ENCODE data around the gene HBG2. TPM values are rescaled to one million over a fixed set of nuclear protein-coding genes. Genes with fewer than 3 reads are reported as not detected.

Gene HBG2
- total and polyA plus RNA-seq, 9 of the 15 experiments (the other 6 are each of a cell fraction or from before 2014, with no cell fraction given), result 1,626 to 58,619 (median 10,515) TPM

DNA sequence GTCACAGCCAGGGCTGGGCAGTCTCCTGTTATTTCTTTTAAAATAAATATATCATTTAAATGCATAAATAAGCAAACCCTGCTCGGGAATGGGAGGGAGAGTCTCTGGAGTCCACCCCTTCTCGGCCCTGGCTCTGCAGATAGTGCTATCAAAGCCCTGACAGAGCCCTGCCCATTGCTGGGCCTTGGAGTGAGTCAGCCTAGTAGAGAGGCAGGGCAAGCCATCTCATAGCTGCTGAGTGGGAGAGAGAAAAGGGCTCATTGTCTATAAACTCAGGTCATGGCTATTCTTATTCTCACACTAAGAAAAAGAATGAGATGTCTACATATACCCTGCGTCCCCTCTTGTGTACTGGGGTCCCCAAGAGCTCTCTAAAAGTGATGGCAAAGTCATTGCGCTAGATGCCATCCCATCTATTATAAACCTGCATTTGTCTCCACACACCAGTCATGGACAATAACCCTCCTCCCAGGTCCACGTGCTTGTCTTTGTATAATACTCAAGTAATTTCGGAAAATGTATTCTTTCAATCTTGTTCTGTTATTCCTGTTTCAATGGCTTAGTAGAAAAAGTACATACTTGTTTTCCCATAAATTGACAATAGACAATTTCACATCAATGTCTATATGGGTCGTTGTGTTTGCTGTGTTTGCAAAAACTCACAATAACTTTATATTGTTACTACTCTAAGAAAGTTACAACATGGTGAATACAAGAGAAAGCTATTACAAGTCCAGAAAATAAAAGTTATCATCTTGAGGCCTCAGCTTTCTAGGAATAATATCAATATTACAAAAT lies 33.7 kb upstream of the HBG2 start (continued):
- no peak for TF ChIP-seq AFF1 (IDR thresholded peaks at IDR 0.05; ENCODE audit: low read depth in 1 of 2, partially characterized antibody in 2 of 2)
- TF ChIP-seq KLF13 (tag; IDR thresholded peaks at IDR 0.05; ENCODE audit: borderline replicate concordance, low read depth), result no peak
- TF ChIP-seq PTBP1 (IDR thresholded peaks at IDR 0.05; ENCODE audit: low read depth, low read length), result no peak
- TF ChIP-seq FOXJ3 (CRISPR knock-in tag; IDR thresholded peaks at IDR 0.05), result no peak
- peak; percentile 60; the same call in 1 of the 2 replicates for TF ChIP-seq HDAC2 (IDR thresholded peaks at IDR 0.05)
- 0 out of 2 replicates have a peak, but pooled peaks have one; percentile 26 for TF ChIP-seq ATF4 (CRISPR knock-in tag; IDR thresholded peaks at IDR 0.05)
- no peak for TF ChIP-seq MCM5 (IDR thresholded peaks at IDR 0.05; ENCODE audit: low read depth)
- TF ChIP-seq FOSL1 (tag; conservative IDR thresholded peaks at IDR 0.05), result peak; percentile 94
- no peak for TF ChIP-seq ZNF277 (CRISPR knock-in tag; IDR thresholded peaks at IDR 0.05; ENCODE audit: borderline replicate concordance)
- TF ChIP-seq ATF1 (CRISPR knock-in tag; IDR thresholded peaks at IDR 0.05), result no peak
- TF ChIP-seq ATF1 (tag; IDR thresholded peaks at IDR 0.05), result no peak
- no peak for TF ChIP-seq ARID2 (IDR thresholded peaks at IDR 0.05)
- TF ChIP-seq, protein P1, sequence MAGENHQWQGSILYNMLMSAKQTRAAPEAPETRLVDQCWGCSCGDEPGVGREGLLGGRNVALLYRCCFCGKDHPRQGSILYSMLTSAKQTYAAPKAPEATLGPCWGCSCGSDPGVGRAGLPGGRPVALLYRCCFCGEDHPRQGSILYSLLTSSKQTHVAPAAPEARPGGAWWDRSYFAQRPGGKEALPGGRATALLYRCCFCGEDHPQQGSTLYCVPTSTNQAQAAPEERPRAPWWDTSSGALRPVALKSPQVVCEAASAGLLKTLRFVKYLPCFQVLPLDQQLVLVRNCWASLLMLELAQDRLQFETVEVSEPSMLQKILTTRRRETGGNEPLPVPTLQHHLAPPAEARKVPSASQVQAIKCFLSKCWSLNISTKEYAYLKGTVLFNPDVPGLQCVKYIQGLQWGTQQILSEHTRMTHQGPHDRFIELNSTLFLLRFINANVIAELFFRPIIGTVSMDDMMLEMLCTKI (IDR thresholded peaks at IDR 0.05; ENCODE audit: partially characterized antibody), result no peak
- peak; percentile 49; the same call in 1 of the 2 replicates for TF ChIP-seq EHMT2 (IDR thresholded peaks at IDR 0.05)
- no peak for TF ChIP-seq TCF15 (CRISPR knock-in tag; IDR thresholded peaks at IDR 0.05)
- TF ChIP-seq ETV5 (CRISPR knock-in tag; IDR thresholded peaks at IDR 0.05; ENCODE audit: low read depth), result no peak
- TF ChIP-seq ZNF699 (CRISPR knock-in tag; IDR thresholded peaks at IDR 0.05; ENCODE audit: insufficient replicate concordance), result no peak
- TF ChIP-seq TRIM24 (IDR thresholded peaks at IDR 0.05), result 0 out of 4 replicates have a peak, but pooled peaks of 1 of the 2 experiments have one; percentile 49
- TF ChIP-seq RFX1 (IDR thresholded peaks at IDR 0.05), result no peak
- 0 out of 2 replicates have a peak, but pooled peaks have one; percentile 16 for TF ChIP-seq MYC (IDR thresholded peaks at IDR 0.05; ENCODE audit: low read depth, low read length)
- TF ChIP-seq MYC (CRISPR knock-in tag; IDR thresholded peaks at IDR 0.05; ENCODE audit: borderline replicate concordance, low read depth), result no peak
